ENCODE measurements around the gene NTM. TPM values are rescaled to one million over a fixed set of nuclear protein-coding genes. Genes with fewer than 3 reads are reported as not detected.

The NTM gene
- total RNA-seq, 1 experiment from 2014 or later, result 16.4 TPM

- H3K27me3 Mint-ChIP-seq (ENCODE audit: low read depth), result no peaks in the 10 kb centered on the region
- CTCF ChIA-PET, result interaction anchor here (1.2 to 10.0 kb wide), 4 partner anchors 11 to 199 kb away, joined by 3 to 79 read pairs (median 14); no protein-coding TSS in a partner anchor
Observed at GRCh38 chr11:131893988-131894387, 523.6 kb downstream of the NTM start.

More at GRCh38 chr11:131893988-131894387, 523.6 kb downstream of the NTM start:
- H3K9me3 Mint-ChIP-seq, result no peaks in the 10 kb centered on the region
- no peak overlapping the region for H3K27ac Mint-ChIP-seq
- POLR2A ChIA-PET, result no interaction called here
- no peak overlapping the region for H3K4me3 Mint-ChIP-seq
- no peak for DNase-seq (ENCODE audit: low spot score)
- H3K36me3 Mint-ChIP-seq, result no peaks in the 10 kb centered on the region
- H3K4me1 Mint-ChIP-seq, result no peaks in the 10 kb centered on the region
- ATAC-seq, result no peak
- TF ChIP-seq GRHL2 (CRISPR knock-in tag; IDR thresholded peaks at IDR 0.05; ENCODE audit: insufficient replicate concordance, severe bottlenecking), result no peak
- TF ChIP-seq ZNF532 (CRISPR knock-in tag; IDR thresholded peaks at IDR 0.05; ENCODE audit: borderline replicate concordance), result no peak
- no peak for TF ChIP-seq SP1 (CRISPR knock-in tag; conservative IDR thresholded peaks at IDR 0.05)
- no peak for TF ChIP-seq ZNF219 (CRISPR knock-in tag; IDR thresholded peaks at IDR 0.05; ENCODE audit: borderline replicate concordance)
- TF ChIP-seq ZNF121 (CRISPR knock-in tag; IDR thresholded peaks at IDR 0.05), result no peak
- TF ChIP-seq NFYB (CRISPR knock-in tag; conservative IDR thresholded peaks at IDR 0.05; ENCODE audit: low read depth), result no peak
- TF ChIP-seq, protein P1, sequence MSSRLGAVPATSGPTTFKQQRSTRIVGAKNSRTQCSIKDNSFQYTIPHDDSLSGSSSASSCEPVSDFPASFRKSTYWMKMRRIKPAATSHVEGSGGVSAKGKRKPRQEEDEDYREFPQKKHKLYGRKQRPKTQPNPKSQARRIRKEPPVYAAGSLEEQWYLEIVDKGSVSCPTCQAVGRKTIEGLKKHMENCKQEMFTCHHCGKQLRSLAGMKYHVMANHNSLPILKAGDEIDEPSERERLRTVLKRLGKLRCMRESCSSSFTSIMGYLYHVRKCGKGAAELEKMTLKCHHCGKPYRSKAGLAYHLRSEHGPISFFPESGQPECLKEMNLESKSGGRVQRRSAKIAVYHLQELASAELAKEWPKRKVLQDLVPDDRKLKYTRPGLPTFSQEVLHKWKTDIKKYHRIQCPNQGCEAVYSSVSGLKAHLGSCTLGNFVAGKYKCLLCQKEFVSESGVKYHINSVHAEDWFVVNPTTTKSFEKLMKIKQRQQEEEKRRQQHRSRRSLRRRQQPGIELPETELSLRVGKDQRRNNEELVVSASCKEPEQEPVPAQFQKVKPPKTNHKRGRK (CRISPR knock-in tag; IDR thresholded peaks at IDR 0.05; ENCODE audit: borderline replicate concordance), result no peak
- no peak for TF ChIP-seq ZNF281 (CRISPR knock-in tag; IDR thresholded peaks at IDR 0.05)
- TF ChIP-seq JAZF1 (CRISPR knock-in tag; IDR thresholded peaks at IDR 0.05), result no peak
- TF ChIP-seq TP53 (CRISPR knock-in tag; IDR thresholded peaks at IDR 0.05), result no peak
- no peak for TF ChIP-seq ELF4 (CRISPR knock-in tag; IDR thresholded peaks at IDR 0.05; ENCODE audit: low read depth)
- TF ChIP-seq TEAD1 (CRISPR knock-in tag; IDR thresholded peaks at IDR 0.05), result no peak
